Measurements from ENCODE around the gene CDC37L1. TPM values are rescaled to one million over a fixed set of nuclear protein-coding genes. Genes with fewer than 3 reads are reported as not detected.

Gene CDC37L1
- polyA plus RNA-seq, 1 donor (not counting 4 experiments of a cell fraction or from before 2014, with no cell fraction given) = 15.5 TPM

GRCh38 chr9:4718911-4719310 lies 39.5 kb downstream of the CDC37L1 start:
- DNase-seq (ENCODE audit: low read depth, low spot score) (no peak), FAIRE-seq (no peak)
- no peak for TF ChIP-seq EZH2 (IDR thresholded peaks at IDR 0.05; ENCODE audit: low read length)
- TF ChIP-seq, protein P1, sequence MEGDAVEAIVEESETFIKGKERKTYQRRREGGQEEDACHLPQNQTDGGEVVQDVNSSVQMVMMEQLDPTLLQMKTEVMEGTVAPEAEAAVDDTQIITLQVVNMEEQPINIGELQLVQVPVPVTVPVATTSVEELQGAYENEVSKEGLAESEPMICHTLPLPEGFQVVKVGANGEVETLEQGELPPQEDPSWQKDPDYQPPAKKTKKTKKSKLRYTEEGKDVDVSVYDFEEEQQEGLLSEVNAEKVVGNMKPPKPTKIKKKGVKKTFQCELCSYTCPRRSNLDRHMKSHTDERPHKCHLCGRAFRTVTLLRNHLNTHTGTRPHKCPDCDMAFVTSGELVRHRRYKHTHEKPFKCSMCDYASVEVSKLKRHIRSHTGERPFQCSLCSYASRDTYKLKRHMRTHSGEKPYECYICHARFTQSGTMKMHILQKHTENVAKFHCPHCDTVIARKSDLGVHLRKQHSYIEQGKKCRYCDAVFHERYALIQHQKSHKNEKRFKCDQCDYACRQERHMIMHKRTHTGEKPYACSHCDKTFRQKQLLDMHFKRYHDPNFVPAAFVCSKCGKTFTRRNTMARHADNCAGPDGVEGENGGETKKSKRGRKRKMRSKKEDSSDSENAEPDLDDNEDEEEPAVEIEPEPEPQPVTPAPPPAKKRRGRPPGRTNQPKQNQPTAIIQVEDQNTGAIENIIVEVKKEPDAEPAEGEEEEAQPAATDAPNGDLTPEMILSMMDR (optimal IDR thresholded peaks at IDR 0.05 in 1 of 3, IDR thresholded peaks at IDR 0.05 in 1 of 3, conservative IDR thresholded peaks at IDR 0.05 in 1 of 3; ENCODE audit: extremely low read depth in 1 of 3, insufficient read depth in 2 of 3, low read length in 3 of 3) = no peak
- H3K79me2 ChIP-seq (ENCODE audit: control insufficient read depth, insufficient read depth, low read length) = no peaks in the 10 kb centered on the region
- no peaks in the 10 kb centered on the region for H3K4me1 ChIP-seq (ENCODE audit: control insufficient read depth, extremely low read depth, insufficient read depth, low read length)
- no peak overlapping the region for H3K27ac ChIP-seq (ENCODE audit: control insufficient read depth, insufficient read depth, low read length)
- dilution Hi-C loops (cut with MboI; ENCODE audit: extremely low pct_ligation_motif_present, low sequenced_read_pairs) = no loop called here
- H3K4me3 ChIP-seq (ENCODE audit: control insufficient read depth in 2 of 3, extremely low read depth in 1 of 3, insufficient read depth in 2 of 3, low read depth in 1 of 3, low read length in 3 of 3) = no peak overlapping the region
- H3K27me3 ChIP-seq (ENCODE audit: control insufficient read depth, extremely low read depth, insufficient read depth, low read length) = no peaks in the 10 kb centered on the region
- H4K20me1 ChIP-seq (ENCODE audit: control insufficient read depth, extremely low read depth, insufficient read depth, low read length) = no peaks in the 10 kb centered on the region
- no peak overlapping the region for H2AFZ ChIP-seq (ENCODE audit: control insufficient read depth, low read length)
- H3K4me2 ChIP-seq (ENCODE audit: control insufficient read depth, extremely low read depth, insufficient read depth, low read depth, low read length) = no peak overlapping the region
- H3K9me3 ChIP-seq (ENCODE audit: control insufficient read depth, low read depth, low read length) = no peaks in the 10 kb centered on the region
- peaks cover 16 to 24% of the 10 kb centered on the region in 2 experiments for H3K36me3 ChIP-seq (ENCODE audit: control insufficient read depth in 2 of 2, extremely low read depth in 1 of 2, insufficient read depth in 2 of 2, low read length in 2 of 2)
- no peak overlapping the region for H3K9ac ChIP-seq (ENCODE audit: control insufficient read depth, extremely low read depth, insufficient read depth, low read length)
- H3K9me1 ChIP-seq (ENCODE audit: control insufficient read depth, extremely low read depth, insufficient read depth, low read length) = no peaks in the 10 kb centered on the region

DNA sequence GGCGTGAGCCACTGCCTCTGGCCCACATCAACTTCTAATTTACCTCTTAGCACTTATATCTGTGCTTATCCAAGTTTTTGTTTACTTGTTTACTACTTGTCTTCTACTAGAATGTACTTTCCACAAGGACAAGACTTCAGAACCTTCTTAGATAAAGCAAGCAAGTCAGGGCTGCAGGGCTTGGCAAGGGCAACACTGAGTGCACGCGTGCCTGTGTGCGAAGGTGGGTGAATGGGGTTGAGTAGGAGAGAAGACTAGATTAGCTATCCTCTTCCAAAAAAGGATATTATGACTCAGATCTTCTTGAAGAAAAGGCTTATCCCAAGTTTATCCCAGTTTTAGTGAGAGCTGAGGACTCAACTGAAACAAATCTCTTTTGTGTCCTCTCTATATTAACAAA lies 42.4 kb downstream of the CDC37L1 start:
- no peaks in the 10 kb centered on the region for H4K20me1 ChIP-seq (ENCODE audit: control insufficient read depth, extremely low read depth, insufficient read depth, low read length)
- H3K27me3 ChIP-seq (ENCODE audit: control insufficient read depth, extremely low read depth, insufficient read depth, low read length) = no peaks in the 10 kb centered on the region
- H3K4me1 ChIP-seq (ENCODE audit: control insufficient read depth, extremely low read depth, insufficient read depth, low read length) = no peaks in the 10 kb centered on the region
- H3K4me2 ChIP-seq (ENCODE audit: control insufficient read depth, extremely low read depth, insufficient read depth, low read depth, low read length) = no peak overlapping the region
- H3K27ac ChIP-seq (ENCODE audit: control insufficient read depth, insufficient read depth, low read length) = no peak overlapping the region
- no peak overlapping the region for H3K4me3 ChIP-seq (ENCODE audit: control insufficient read depth in 2 of 3, extremely low read depth in 1 of 3, insufficient read depth in 2 of 3, low read depth in 1 of 3, low read length in 3 of 3)
- dilution Hi-C loops (cut with MboI; ENCODE audit: extremely low pct_ligation_motif_present, low sequenced_read_pairs) = no loop called here
- no peak for DNase-seq (ENCODE audit: low read depth, low spot score)
- no peaks in the 10 kb centered on the region for H3K9me3 ChIP-seq (ENCODE audit: control insufficient read depth, low read depth, low read length)
- TF ChIP-seq, protein P1 (optimal IDR thresholded peaks at IDR 0.05 in 1 of 3, IDR thresholded peaks at IDR 0.05 in 1 of 3, conservative IDR thresholded peaks at IDR 0.05 in 1 of 3; ENCODE audit: extremely low read depth in 1 of 3, insufficient read depth in 2 of 3, low read length in 3 of 3) = no peak
- TF ChIP-seq EZH2 (IDR thresholded peaks at IDR 0.05; ENCODE audit: low read length) = no peak
- no peaks in the 10 kb centered on the region for H3K79me2 ChIP-seq (ENCODE audit: control insufficient read depth, insufficient read depth, low read length)
- no peaks in the 10 kb centered on the region for H3K9me1 ChIP-seq (ENCODE audit: control insufficient read depth, extremely low read depth, insufficient read depth, low read length)
- no peak overlapping the region for H3K9ac ChIP-seq (ENCODE audit: control insufficient read depth, extremely low read depth, insufficient read depth, low read length)
- no peak overlapping the region for H2AFZ ChIP-seq (ENCODE audit: control insufficient read depth, low read length)
- peaks cover 16 to 19% of the 10 kb centered on the region in 2 experiments for H3K36me3 ChIP-seq (ENCODE audit: control insufficient read depth in 2 of 2, extremely low read depth in 1 of 2, insufficient read depth in 2 of 2, low read length in 2 of 2)
- FAIRE-seq = no peak
